Measurements from ENCODE around the gene SULT1C2.

Gene SULT1C2

DNA sequence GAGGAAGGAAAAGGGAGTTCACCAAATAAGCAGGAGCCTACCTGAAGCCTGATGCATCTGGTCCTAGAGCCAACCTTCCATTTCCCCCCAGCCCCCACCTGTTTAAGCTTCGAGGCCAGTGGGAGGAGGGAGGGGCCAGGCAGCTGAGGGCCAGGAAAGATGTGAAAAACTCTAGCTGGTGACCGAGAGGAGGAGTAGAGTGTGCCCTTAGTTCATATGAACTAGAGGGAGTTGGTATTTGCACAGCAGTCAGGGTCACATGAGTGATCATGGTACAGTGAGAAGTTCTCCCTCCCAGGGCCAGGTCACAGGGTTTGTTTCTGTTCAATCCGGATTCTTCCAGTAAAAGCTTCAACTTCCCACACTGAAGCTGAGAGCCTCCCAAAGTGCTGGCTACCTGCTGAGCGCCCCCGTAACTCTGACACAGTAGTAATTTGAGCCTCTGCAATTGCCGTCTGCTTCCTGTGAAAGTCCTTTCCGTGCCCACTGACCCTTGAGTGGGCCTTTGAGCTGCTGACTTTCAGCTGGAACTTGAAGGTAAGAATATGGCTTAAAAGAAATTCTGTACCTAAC, at the start of gene SULT1C2:
Gene SULT1C2, plus strand, starts transcription at position 362 of the 573 bp plus-strand sequence. CDS start 4,773 bp downstream, outside the sequence.
- in situ Hi-C loops (cut with MboI; ENCODE audit: low pct_unique_long_range_greater_than_20kb, low sequenced_read_pairs): no loop called here
- DNase-seq: no peak

DNA sequence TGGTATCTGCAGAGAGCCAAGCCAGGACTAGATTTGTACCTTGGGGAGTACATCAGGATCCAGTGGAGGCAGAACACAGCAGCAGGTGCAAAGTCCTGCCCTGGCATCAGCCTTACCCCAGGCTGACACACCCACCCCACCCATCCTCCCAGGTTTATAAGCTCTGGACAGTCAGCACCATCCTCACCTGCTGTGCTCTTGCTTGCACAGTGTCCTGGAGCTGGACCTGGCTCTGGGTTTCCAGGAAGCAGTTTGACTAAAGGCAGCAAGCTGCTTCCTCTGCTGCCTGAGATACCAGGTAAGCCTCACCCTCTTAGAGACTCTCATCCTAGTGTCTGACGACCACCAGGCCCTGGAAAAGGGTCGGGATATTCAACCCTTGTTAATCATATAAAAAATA, 48.9 kb upstream of the SULT1C2 start, which contains the start of gene SULT1C3:
Gene SULT1C3, plus strand, starts transcription at position 183 of the 400 bp plus-strand sequence. CDS start 7,227 bp downstream, outside the sequence.
- no peak for DNase-seq

DNA sequence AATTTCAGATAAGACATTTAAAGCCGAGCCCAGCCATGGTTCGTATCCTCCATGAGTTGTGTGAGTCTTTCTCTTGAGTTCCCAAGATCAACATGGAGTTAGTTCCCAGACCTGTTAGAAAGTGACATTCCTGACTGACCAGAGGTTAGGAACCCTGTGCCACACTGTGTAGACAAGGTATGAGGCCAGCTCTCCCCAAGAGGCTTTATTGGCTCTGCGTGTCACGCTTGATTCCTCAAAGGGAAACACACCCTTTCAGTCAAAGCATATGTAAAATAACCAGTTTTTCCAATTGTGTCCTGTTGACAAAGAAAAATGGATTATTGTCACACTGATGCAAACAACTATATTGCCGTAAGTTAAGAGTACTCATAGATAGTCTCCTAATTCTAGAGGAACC, 47.7 kb upstream of the SULT1C2 start:
- in situ Hi-C loops (cut with MboI; ENCODE audit: low pct_unique_long_range_greater_than_20kb, low sequenced_read_pairs): no loop called here
- DNase-seq: no peak

More for the DNA sequence above, 48.9 kb upstream of the SULT1C2 start, which contains the start of gene SULT1C3:
- in situ Hi-C loops (cut with MboI; ENCODE audit: low pct_unique_long_range_greater_than_20kb, low sequenced_read_pairs): no loop called here

DNA sequence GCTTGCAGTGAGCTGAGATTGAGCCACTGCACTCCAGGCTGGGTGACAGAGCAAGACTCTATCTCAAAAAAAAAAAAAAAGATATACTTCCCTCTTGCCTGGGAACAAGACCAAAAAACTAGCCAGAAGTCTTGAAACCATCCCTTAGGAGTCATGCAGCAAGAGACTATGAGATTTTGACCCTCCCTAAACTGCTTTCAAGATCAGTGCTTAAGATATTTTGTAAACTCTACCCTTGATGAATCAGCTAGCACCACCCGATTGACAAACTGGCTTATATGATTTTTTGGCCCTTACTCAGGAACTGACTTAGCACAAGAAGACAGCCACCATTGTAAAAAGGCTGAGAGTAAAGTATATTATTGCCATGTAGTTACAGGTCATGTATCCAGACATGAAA, 45.1 kb upstream of the SULT1C2 start:
- in situ Hi-C loops (cut with MboI; ENCODE audit: low pct_unique_long_range_greater_than_20kb, low sequenced_read_pairs): no loop called here
- DNase-seq: no peak

DNA sequence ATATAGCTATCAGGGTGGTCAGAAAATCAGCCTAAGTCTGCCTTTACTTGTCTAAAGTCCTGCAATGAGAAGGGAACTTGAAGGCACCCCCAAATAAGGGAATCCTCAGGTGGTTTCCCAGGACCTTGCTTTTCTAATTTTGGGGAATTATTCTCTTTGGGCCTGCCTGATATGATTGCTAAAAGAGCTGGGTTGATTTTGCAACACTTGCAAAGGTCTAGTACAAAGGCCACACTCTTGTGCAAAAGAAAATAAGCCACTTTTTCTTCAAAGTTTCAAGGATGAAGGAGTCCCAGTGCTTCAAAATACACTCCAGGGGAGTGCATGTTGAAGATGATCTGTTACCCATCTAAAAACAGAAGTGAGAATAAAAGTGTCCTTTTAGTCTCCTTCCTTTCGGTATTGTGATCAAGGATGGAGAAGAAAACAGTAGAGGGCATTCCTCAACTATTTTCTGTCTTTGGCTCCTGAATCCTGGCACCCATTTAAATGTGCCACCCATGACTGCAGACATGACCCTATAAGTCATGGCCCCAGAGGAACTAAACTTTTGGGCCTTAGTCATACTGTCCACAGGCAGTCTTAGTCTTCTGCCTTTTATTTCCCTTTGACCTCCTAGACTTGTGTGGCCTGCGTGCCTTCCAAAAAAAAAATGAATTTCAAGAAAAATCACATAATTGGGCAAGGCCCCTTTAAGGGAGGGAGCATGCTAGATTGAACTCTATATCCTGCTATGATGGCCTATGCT, 43.9 kb upstream of the SULT1C2 start:
- in situ Hi-C loops (cut with MboI; ENCODE audit: low pct_unique_long_range_greater_than_20kb, low sequenced_read_pairs): no loop called here

DNA sequence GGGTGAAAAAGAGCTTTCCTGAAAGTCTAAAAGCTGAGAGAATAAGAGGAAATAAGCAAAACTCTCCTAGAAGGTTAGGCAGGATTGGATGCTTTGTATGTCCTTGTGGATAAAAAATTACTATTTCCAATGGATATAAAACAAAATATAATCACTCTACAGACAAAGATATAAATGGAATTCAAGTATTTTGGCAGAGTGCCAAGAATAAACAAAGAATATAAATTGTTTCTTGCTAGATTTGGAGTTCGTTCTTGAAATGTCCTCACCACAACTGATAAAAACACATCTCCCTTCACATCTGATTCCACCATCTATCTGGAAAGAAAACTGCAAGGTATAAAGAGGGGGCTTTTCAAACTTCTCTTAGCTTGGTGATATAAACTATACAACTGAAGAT, 35.6 kb upstream of the SULT1C2 start:
- no peak for DNase-seq

More for the DNA sequence above, 43.9 kb upstream of the SULT1C2 start:
- no peak for DNase-seq

DNA sequence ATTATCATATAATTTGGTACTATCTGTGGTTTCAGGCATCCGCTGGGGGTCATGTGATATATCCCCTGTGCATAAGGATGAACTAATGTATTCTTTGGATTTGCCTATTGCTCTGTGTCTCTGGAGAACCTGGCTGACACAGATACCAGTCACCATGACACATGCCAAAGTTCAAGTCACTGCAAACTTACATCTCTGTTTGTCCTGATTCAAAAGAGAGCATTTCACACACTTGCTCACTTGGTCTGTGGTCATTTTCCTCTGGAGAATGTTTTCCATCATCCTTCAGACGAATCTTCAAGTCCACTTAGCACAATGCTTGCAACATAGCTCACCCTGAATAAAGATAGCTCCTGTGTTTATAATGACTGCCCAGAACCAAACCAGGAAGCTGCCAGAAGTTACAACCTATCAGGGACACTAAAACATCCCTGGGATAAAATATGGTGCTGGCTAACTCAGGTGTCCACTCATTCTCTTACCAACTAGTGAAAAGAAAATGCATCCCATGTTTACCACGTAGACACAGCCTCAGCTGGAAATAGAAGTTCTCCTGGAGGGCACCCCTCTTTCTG, 30.9 kb upstream of the SULT1C2 start:
- in situ Hi-C loops (cut with MboI; ENCODE audit: low pct_unique_long_range_greater_than_20kb, low sequenced_read_pairs): no loop called here

More for the DNA sequence above, 35.6 kb upstream of the SULT1C2 start:
- in situ Hi-C loops (cut with MboI; ENCODE audit: low pct_unique_long_range_greater_than_20kb, low sequenced_read_pairs): no loop called here

DNA sequence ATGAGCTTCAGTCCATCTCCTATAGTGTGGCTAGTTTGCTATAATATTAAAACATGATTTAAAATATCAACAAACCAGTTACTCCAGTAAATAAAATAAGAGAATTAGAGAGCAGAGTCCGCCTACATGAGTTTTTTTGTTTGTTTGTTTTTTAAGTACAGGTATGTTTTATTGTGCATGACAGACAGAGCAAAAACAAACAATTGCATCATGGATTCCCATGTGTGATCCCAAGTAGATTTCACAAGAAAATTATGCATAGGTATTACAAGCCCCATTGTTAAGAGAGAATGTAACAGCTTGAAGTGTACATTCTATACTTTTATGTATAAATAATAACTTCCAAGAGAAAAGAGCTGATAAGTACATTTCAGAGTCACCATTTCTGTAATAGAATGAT, 27.9 kb upstream of the SULT1C2 start:
- no peak for DNase-seq
- in situ Hi-C loops (cut with MboI; ENCODE audit: low pct_unique_long_range_greater_than_20kb, low sequenced_read_pairs): no loop called here

More for the DNA sequence above, 30.9 kb upstream of the SULT1C2 start:
- DNase-seq: no peak

DNA sequence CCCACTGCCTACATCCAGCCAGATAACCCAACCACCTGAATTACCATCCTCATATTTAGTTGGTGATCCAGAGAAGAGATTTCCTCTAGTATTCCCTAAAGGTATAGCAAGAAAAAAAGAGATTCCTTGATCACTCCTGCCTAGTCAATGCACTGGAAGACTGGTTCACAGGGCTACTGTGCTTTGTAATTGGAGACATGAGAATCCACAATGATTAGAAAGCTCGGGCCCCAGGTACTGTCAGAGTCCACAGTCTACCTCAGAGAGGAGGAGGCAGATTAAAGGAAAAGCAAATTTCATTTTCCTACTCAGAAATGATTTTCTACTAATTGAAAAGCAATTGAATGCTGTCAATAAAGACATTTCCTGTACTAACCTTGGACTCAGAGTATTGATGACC, 26.7 kb upstream of the SULT1C2 start:
- in situ Hi-C loops (cut with MboI; ENCODE audit: low pct_unique_long_range_greater_than_20kb, low sequenced_read_pairs): no loop called here
- no peak for DNase-seq

DNA sequence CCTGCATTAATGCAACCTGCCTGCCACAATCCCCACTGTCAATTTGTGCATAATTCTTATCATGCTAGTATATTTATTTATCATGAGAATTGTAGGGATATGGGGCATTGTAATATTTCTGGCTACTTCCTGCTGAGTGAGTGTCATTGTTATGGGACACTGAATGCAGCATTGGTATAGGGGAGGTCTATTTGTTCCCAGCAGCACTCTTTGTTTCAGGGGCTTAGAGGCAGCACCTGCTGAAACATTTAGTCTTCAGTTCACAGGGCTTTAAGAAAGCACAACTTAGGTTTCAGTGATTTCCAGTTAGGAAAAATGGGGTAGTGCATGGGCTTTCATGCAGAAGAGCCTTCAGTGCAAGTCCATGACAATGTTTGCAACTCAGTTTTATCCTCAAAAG, 25.3 kb upstream of the SULT1C2 start:
- in situ Hi-C loops (cut with MboI; ENCODE audit: low pct_unique_long_range_greater_than_20kb, low sequenced_read_pairs): no loop called here
- no peak for DNase-seq

DNA sequence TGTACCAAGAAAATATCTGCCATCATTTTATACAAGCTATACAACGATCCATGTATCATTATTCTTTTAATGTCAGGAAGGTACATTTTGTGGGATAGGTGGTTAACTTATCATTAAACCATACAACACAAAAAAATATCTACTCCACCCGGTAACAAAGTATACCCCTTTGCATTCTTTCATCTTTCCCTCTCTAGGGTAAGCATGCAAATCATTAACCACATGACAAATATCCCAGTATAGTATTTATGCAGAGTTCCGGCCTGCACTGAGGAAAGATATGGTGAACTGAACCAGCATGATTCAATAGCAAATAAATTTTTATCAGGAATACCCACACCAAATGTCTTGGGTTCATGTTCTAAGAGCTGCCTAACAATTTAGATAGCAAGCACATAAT, 22.5 kb upstream of the SULT1C2 start:
- in situ Hi-C loops (cut with MboI; ENCODE audit: low pct_unique_long_range_greater_than_20kb, low sequenced_read_pairs): no loop called here

DNA sequence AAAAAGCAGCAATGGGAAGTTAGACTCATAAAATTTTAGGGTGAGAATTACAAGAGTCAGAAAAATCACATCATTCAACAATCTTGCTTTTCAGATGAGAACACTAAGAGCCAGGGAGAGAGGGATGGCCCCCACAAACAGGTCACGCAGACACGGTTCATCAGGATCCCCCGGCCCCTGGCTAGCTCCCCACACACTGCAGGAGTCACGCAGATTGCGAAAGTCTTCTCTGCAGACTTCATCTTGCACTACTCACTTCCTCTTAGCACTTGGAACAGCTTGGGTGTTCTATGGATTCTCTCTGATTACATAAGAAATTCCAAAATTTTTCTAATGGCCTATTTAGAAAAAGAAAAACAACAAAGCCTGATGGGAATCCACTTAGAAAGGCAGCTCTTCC, 21.6 kb upstream of the SULT1C2 start:
- DNase-seq: peak; percentile 38
- in situ Hi-C loops (cut with MboI; ENCODE audit: low pct_unique_long_range_greater_than_20kb, low sequenced_read_pairs): no loop called here

More for the DNA sequence above, 22.5 kb upstream of the SULT1C2 start:
- no peak for DNase-seq

DNA sequence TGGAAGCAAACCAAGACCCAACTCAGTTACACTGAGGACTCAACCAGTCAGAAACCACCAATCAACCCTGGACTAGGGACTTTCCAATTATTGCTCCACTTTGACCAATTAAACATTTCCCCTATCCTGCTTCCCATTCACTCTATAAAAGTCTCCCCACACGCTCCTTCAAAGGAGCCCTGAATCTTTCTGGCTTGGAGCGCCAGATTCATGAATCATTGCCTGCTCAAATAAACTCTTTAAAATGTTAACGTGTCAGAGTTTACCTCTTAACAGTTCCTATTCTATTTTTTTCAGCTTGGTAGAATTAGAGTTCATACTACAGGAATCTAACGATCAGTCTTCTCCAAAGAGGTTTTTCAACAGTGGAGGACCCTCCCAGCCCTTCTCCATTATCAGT, 20.7 kb upstream of the SULT1C2 start:
- in situ Hi-C loops (cut with MboI; ENCODE audit: low pct_unique_long_range_greater_than_20kb, low sequenced_read_pairs): no loop called here
- no peak for DNase-seq

DNA sequence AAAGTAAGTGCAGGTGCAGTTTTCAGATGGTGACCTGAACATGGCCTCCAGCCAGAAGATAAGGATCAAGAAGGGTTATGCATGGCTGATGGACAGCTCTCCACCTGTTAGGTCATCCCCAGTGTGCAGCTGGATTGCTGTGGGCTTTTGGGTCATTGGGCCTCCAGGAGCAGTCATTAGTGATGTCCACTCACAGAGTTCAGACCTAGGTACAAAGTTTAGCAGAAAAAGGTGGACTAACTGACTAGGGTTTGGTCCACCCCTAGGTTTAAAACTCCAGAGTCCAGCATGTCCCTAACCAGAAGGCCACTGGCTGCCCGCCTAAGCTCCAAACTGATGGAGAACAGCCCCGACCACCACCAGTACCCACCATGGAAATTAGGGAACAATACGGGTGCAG, 18.3 kb upstream of the SULT1C2 start:
- DNase-seq: no peak
- in situ Hi-C loops (cut with MboI; ENCODE audit: low pct_unique_long_range_greater_than_20kb, low sequenced_read_pairs): no loop called here

DNA sequence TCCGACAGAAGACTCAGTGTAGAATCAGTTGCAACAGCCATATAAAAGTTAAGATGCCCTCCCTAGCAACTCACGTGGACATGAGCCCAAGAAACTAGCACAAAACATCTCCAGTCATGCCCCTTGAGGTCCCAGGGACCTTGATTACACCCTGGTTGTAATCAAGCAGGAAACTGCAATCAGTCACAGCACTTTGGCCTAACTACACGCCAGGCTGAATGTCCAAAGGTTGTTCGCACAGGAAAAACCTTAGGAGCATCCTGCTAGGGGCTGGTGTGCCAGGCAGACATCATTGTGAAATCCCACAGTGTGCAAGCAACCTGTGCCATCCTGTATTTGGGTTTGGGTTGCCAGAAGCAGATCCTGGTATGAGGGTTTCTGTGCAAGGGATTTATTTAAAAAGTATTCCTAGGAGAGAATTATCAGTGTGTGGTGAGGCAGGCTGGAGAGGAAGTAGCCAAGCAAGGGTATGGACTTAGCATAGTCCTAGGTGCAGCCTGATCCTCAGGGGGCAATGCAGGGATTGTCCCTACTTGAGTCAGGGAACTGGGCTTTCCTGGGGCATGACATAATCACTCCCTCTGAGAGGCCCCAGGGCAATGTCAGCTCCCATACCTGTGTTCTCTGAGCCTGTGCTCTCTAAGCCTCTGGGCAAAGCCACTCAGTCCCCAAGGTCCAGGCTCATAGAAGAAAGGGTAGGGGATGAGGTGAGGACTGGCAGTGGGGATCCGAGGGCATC, 17.8 kb upstream of the SULT1C2 start:
- DNase-seq: no peak
- in situ Hi-C loops (cut with MboI; ENCODE audit: low pct_unique_long_range_greater_than_20kb, low sequenced_read_pairs): no loop called here

DNA sequence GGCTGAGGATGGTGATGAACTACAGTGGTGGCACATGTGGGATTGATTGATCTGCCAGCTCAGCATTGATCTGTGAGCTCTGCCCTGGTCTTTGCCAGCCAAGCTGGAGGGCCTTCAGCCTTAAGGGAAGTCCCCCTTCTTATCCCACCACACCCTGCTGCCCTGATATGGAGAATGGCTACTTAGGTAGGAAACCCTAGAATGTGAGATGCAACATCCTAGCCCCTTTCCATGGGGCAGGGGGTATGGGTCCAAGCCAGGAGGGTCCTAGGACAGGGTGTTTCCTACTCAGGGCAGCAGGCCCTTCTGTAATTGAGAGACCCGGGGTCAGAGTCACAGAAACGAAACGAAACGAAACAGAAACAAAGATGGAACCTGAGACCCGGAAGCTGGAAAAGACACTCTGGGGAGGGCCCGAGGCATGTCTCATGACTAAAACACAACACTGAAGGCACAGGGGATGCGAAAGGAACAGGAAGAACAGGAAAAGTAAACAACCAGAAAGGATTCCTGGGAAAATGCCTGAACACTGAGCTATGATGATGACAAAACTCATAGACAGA, 16.9 kb upstream of the SULT1C2 start:
- DNase-seq: no peak
- in situ Hi-C loops (cut with MboI; ENCODE audit: low pct_unique_long_range_greater_than_20kb, low sequenced_read_pairs): no loop called here

DNA sequence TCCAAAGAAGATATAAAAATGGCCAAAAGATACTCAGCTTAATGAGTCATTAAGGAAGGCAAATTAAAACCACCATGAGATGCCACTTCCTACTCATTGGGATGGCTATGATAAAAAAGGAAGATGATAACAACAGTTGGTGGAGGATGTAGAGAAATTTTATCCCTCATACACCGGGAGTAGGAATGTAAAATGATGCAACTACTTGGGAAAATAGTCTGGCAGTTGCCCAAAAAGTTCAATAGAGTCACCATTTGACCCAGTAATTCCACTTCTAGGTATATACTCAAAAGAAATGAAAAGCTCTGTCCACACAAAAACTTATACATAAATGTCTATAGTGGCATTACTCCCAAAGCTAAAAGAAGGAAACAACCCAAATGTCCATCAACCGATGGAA, 10.1 kb upstream of the SULT1C2 start:
- no peak for DNase-seq

DNA sequence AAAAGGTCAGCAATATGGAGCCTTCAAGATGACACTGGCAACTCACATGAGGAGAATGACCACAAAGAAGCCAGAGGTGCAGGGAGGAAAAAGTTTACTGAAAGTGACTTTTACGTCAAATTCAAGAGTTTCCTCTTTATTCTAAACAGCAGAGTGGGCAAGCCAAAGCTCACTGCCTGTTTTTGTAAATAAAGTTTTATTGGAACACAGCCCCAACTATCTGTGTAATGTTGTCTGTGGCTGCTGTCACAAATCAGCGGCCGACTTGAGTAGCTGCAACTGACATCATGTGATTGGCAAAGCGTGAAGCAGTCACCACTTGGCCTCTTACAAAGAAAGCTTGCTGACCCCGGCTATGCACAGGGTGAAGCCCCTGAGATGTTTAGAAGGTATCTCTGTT, 9.2 kb upstream of the SULT1C2 start:
- in situ Hi-C loops (cut with MboI; ENCODE audit: low pct_unique_long_range_greater_than_20kb, low sequenced_read_pairs): no loop called here
- DNase-seq: no peak

More for the DNA sequence above, 10.1 kb upstream of the SULT1C2 start:
- in situ Hi-C loops (cut with MboI; ENCODE audit: low pct_unique_long_range_greater_than_20kb, low sequenced_read_pairs): no loop called here

DNA sequence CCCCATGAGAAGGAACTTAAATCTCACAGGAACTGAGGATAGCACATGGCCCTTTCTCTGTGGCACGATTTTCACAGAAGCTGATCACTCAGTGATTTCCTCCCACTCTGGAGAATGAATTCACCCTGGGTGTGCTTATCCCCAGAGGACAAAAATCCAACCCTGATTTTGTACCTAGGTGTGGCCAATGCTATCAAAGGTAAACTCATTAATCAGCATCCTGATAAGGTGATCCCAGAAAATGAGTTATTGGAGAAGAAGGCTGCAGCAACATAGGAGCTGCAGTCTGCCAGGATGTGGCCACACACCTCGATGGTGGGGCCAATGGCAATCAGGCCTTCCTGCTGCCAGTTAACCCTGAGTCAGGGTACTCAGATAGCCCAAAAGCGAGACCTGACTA, 8.2 kb upstream of the SULT1C2 start:
- no peak for DNase-seq
- in situ Hi-C loops (cut with MboI; ENCODE audit: low pct_unique_long_range_greater_than_20kb, low sequenced_read_pairs): no loop called here

Measured in KBM-7 (cell line).